WTC11 (cell line): ENCODE measurements around the gene MPP2. TPM values are rescaled to one million over a fixed set of nuclear protein-coding genes. Genes with fewer than 3 reads are reported as not detected.
"Not testable (repeated sequence)": the region's sequence is repeated elsewhere in the genome, so short reads cannot be mapped to it uniquely, and the experiment has no call there.

ENCODE experiments used
- ATAC-seq: fragments of 200-7000 bp; cut with Tn5 transposase; 2 replicates; pipeline ENCODE4 v1.10.0; 2021; ENCODE audit warnings: mild to moderate bottlenecking, moderate library complexity
- CTCF ChIA-PET: fragments of 300-600 bp; sonication (Branson Sonifier 250); formaldehyde crosslinking; loops from one replicate; lab custom pipeline; 2021; ENCODE audit warnings: antibody characterized with exemption; lab: Charles Lee
- POLR2A ChIA-PET: fragments of 350-600 bp; sonication (Branson Sonifier 250); formaldehyde crosslinking; loops from one replicate; lab custom pipeline; 2021; ENCODE audit warnings: antibody characterized with exemption; lab: Charles Lee
- DNase-seq: peaks from one replicate; pipeline ENCODE4 v3.0.0; 2021; ENCODE audit warnings: low spot score
- H3K27ac Mint-ChIP-seq: 2 replicates; pipeline ENCODE4 v1.8.0; 2021; ENCODE audit warnings: mixed read lengths
- H3K27me3 Mint-ChIP-seq: 2 replicates; pipeline ENCODE4 v1.8.0; 2021; ENCODE audit warnings: low read depth, mild to moderate bottlenecking, moderate library complexity, mixed read lengths
- H3K36me3 Mint-ChIP-seq: 2 replicates; pipeline ENCODE4 v1.8.0; 2021; ENCODE audit warnings: mixed read lengths
- H3K4me1 Mint-ChIP-seq: 2 replicates; pipeline ENCODE4 v1.8.0; 2022; ENCODE audit warnings: mixed read lengths
- H3K4me3 Mint-ChIP-seq: 2 replicates; pipeline ENCODE4 v1.8.0; 2021; ENCODE audit warnings: mild to moderate bottlenecking, moderate library complexity, mixed read lengths
- H3K9me3 Mint-ChIP-seq: 2 replicates; pipeline ENCODE4 v1.8.0; 2021; ENCODE audit warnings: mixed read lengths
- ATF6 ChIP-seq: sonication (generic); formaldehyde crosslinking; IDR thresholded peaks from 2 replicates; pipeline ENCODE4 v1.8.1; 2023; ENCODE audit warnings: mild to moderate bottlenecking, missing genetic modification reagents
- CBFB ChIP-seq: sonication (generic); formaldehyde crosslinking; IDR thresholded peaks from 2 replicates; pipeline ENCODE4 v1.8.1; 2022; ENCODE audit warnings: mild to moderate bottlenecking, low read depth, missing genetic modification reagents
- ELF4 ChIP-seq: sonication (generic); formaldehyde crosslinking; IDR thresholded peaks from 2 replicates; pipeline ENCODE4 v1.8.1; 2022; ENCODE audit warnings: low read depth, mild to moderate bottlenecking, moderate library complexity, missing genetic modification reagents
- FOXP1 ChIP-seq: sonication (generic); formaldehyde crosslinking; IDR thresholded peaks from 2 replicates; pipeline ENCODE4 v1.8.0; 2022; ENCODE audit warnings: missing genetic modification reagents, mild to moderate bottlenecking, moderate library complexity, borderline replicate concordance
- NFE2L1 ChIP-seq: sonication (generic); formaldehyde crosslinking; IDR thresholded peaks from 2 replicates; pipeline ENCODE4 v1.8.1; 2023; ENCODE audit warnings: missing genetic modification reagents
- NR2C2 ChIP-seq: sonication (generic); formaldehyde crosslinking; IDR thresholded peaks from 2 replicates; pipeline ENCODE4 v1.8.0; 2022; ENCODE audit warnings: mild to moderate bottlenecking, missing genetic modification reagents
- USF2 ChIP-seq: sonication (generic); formaldehyde crosslinking; IDR thresholded peaks from 2 replicates; pipeline ENCODE4 v1.8.1; 2023; ENCODE audit warnings: mild to moderate bottlenecking, missing genetic modification reagents, moderate library complexity
- ZNF281 ChIP-seq: sonication (generic); formaldehyde crosslinking; IDR thresholded peaks from 2 replicates; pipeline ENCODE4 v1.8.0; 2023; ENCODE audit warnings: mild to moderate bottlenecking, missing genetic modification reagents
- ZNF425 ChIP-seq: fragments of 250-450 bp; sonication (Bioruptor Pico); conservative IDR thresholded peaks from 2 replicates; pipeline ENCODE4 v1.9.0; 2021; ENCODE audit warnings: mild to moderate bottlenecking
- total RNA-seq: library from RNA; stranded (reverse); gene quantifications from 3 replicates; pipeline ENCODE4 v1.2.3, GENCODE V29; 2021
- TF ChIP-seq, protein P1 (sequence below): sonication (generic); formaldehyde crosslinking; IDR thresholded peaks from 2 replicates; pipeline ENCODE4 v1.8.0; 2023; ENCODE audit warnings: missing genetic modification reagents

The MPP2 gene
- total RNA-seq, 1 experiment from 2014 or later = 29.3 TPM

DNA sequence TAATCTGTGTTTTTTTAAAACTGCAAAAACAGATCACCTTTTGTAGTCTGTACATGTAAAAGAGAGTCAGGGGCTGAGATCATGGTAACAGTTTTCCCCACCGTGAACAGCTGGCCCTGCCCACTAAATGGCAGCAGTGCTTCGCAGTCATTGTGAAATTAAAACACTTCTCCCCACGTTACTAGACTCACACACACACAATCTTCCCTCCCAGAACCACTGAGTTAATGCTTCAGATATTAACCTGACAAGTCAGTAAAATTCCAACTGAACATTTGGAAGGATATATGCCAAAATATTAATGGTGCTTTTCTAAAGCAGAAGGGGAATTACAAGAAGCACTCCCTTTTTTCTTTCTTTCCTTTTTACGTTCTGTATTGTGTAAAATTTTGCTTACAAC, 61.6 kb downstream of the MPP2 start:
- H3K4me1 Mint-ChIP-seq = peaks cover 16% of the 10 kb centered on the region
- H3K27ac Mint-ChIP-seq = no peak overlapping the region
- CTCF ChIA-PET = interaction anchor here (0.6 to 3.0 kb wide), 68 partner anchors 8 to 362 kb away, joined by 3 to 78 read pairs (median 6); partner anchors contain the start of genes CFAP97D1, DHX8, DUSP3 and MPP3
- TF ChIP-seq FOXP1 = no peak
- no peak for TF ChIP-seq ZNF425
- TF ChIP-seq CBFB (CRISPR knock-in tag) = no peak
- no peak for TF ChIP-seq NR2C2
- TF ChIP-seq ATF6 (CRISPR knock-in tag) = no peak
- no peak overlapping the region for H3K4me3 Mint-ChIP-seq
- peaks cover 5% of the 10 kb centered on the region for H3K27me3 Mint-ChIP-seq
- no peaks in the 10 kb centered on the region for H3K9me3 Mint-ChIP-seq
- ATAC-seq (no peak), DNase-seq (no peak)
- H3K36me3 Mint-ChIP-seq = no peaks in the 10 kb centered on the region
- POLR2A ChIA-PET = interaction anchor here (0.6 to 1.2 kb wide), 3 partner anchors 33 to 67 kb away, joined by 3 to 7 read pairs (median 3); partner anchors contain the start of gene DUSP3

DNA sequence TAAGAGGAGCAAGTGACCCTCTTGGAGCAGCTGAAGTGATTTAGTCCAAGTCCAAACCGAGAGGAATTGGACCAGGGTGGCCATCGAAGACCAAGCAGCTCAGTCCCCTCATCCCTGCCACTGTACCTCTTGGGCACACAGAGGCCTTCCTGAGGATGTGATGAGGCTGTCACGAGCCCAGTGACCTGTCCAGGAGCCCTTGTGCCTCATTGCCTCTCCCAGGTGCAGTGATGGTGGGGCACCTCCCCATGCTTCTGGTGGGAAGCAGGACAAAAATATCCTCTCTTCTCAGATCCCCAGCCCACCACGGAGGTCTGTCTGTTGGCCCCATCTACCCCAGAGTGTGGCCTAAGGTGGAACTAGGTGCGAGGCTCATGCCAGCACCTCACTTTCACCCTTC, 63.1 kb downstream of the MPP2 start:
- Mint-ChIP-seq H3K27me3 (peaks cover 5% of the 10 kb centered on the region), H3K4me1 (peaks cover 26% of the 10 kb centered on the region), H3K4me3 (no peak overlapping the region), H3K27ac (no peak overlapping the region), H3K36me3 (no peaks in the 10 kb centered on the region), H3K9me3 (no peaks in the 10 kb centered on the region)
- ChIA-PET CTCF (interaction anchor here (3.0 kb wide), 1 partner anchor 29 kb away, joined by 78 read pairs; no protein-coding TSS in a partner anchor), POLR2A (no interaction called here)
- ATAC-seq = no peak
- no peak for DNase-seq
- no peak for TF ChIP-seq ZNF281 (CRISPR knock-in tag)
- TF ChIP-seq ELF4 (CRISPR knock-in tag) = no peak

DNA sequence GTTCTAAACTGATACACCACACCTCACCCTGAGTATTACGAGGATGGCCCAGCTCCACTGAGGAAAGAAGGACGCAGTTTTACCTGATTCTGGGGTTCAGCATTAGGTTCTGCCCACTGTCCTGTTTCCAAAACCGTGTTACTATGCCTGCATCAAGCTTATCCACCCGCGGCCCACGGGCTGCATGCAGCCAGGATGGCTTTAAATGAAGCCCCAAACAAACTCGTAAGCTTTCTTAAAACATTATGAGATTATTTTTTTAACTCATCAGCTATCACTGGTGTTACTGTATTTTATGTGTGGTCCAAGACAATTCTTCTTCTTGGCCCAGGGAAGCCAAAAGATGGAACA, 64.4 kb downstream of the MPP2 start:
- TF ChIP-seq NFE2L1 (no peak), USF2 (CRISPR knock-in tag) (no peak)
- TF ChIP-seq, protein P1, sequence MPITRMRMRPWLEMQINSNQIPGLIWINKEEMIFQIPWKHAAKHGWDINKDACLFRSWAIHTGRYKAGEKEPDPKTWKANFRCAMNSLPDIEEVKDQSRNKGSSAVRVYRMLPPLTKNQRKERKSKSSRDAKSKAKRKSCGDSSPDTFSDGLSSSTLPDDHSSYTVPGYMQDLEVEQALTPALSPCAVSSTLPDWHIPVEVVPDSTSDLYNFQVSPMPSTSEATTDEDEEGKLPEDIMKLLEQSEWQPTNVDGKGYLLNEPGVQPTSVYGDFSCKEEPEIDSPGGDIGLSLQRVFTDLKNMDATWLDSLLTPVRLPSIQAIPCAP (CRISPR knock-in tag) = no peak
- peaks cover 26% of the 10 kb centered on the region for H3K4me1 Mint-ChIP-seq
- no peak overlapping the region for H3K4me3 Mint-ChIP-seq
- no peaks in the 10 kb centered on the region for H3K9me3 Mint-ChIP-seq
- no peaks in the 10 kb centered on the region for H3K36me3 Mint-ChIP-seq
- DNase-seq (no peak), ATAC-seq (no peak)
- ChIA-PET POLR2A (interaction anchor here (0.6 kb wide), 1 partner anchor 24 kb away, joined by 4 read pairs; no protein-coding TSS in a partner anchor), CTCF (interaction anchor here (1.2 kb wide), 1 partner anchor 29 kb away, joined by 5 read pairs; no protein-coding TSS in a partner anchor)
- peaks cover 5% of the 10 kb centered on the region for H3K27me3 Mint-ChIP-seq
- H3K27ac Mint-ChIP-seq = no peak overlapping the region

- H3K27ac Mint-ChIP-seq, H3K27me3 Mint-ChIP-seq, ATAC-seq, H3K36me3 Mint-ChIP-seq, H3K4me3 Mint-ChIP-seq, POLR2A ChIA-PET, DNase-seq, H3K9me3 Mint-ChIP-seq: not testable (repeated sequence)
- H3K4me1 Mint-ChIP-seq = peaks cover 22% of the 10 kb centered on the region
- CTCF ChIA-PET = interaction anchor here (0.7 to 3.1 kb wide), 6 partner anchors 11 to 116 kb away, joined by 4 to 11 read pairs (median 4); no protein-coding TSS in a partner anchor
Observed at GRCh38 chr17:43842091-43842974, 65.0 kb downstream of the MPP2 start.
